SU-DHL-6 (cell line): ENCODE measurements around the gene DLG2.
"Not testable (repeated sequence)": the region's sequence is repeated elsewhere in the genome, so short reads cannot be mapped to it uniquely, and the experiment has no call there.

Experiments used
- H2AFZ ChIP-seq: fragments of 200-600 bp; sonication (generic); 2 replicates; pipeline ENCODE4 v1.6.1; 2014; ENCODE audit warnings: low read depth, mild to moderate bottlenecking, moderate library complexity, mixed read lengths, antibody characterized with exemption, low read length; ENCODE audit not compliant: severe bottlenecking
- H3F3A ChIP-seq: fragments of 200-600 bp; shearing (Covaris generic); 2 replicates; pipeline ENCODE4 v1.6.0; 2016; ENCODE audit warnings: antibody characterized with exemption, mild to moderate bottlenecking; ENCODE audit not compliant: insufficient read depth
- H3K27ac ChIP-seq: fragments of 200-600 bp; sonication (generic); 2 replicates; pipeline ENCODE4 v1.5.1; 2016; ENCODE audit warnings: low read depth, mild to moderate bottlenecking, low read length, moderate library complexity, mixed read lengths
- H3K27me3 ChIP-seq: fragments of 200-600 bp; sonication (generic), shearing (Covaris generic); 2 replicates; pipeline ENCODE4 v1.6.0; 2014; ENCODE audit warnings: mild to moderate bottlenecking, low read length
- H3K36me3 ChIP-seq: fragments of 200-600 bp; sonication (generic); 2 replicates; pipeline ENCODE4 v1.6.1; 2014; ENCODE audit warnings: mild to moderate bottlenecking, low read length, mixed read lengths
- H3K4me2 ChIP-seq: fragments of 300-600, 200-600 bp; shearing (Covaris generic), sonication (generic); 2 replicates; pipeline ENCODE4 v1.6.0; 2014; ENCODE audit warnings: low read length, low read depth, mild to moderate bottlenecking; ENCODE audit not compliant: poor library complexity, severe bottlenecking
- H3K4me3 ChIP-seq: fragments of 200-600 bp; sonication (generic); 2 replicates; pipeline ENCODE4 v1.5.1; 2014; ENCODE audit warnings: antibody characterized with exemption, low read length, mild to moderate bottlenecking, mixed read lengths; ENCODE audit not compliant: insufficient read depth, poor library complexity, severe bottlenecking
- H3K79me2 ChIP-seq: fragments of 200-600 bp; sonication (generic); 2 replicates; pipeline ENCODE4 v1.6.1; 2014; ENCODE audit warnings: mild to moderate bottlenecking, low read length, moderate library complexity; ENCODE audit not compliant: insufficient read depth
- H3K9ac ChIP-seq: fragments of 200-600 bp; sonication (generic); 2 replicates; pipeline ENCODE4 v1.7.0; 2014; ENCODE audit warnings: mild to moderate bottlenecking, low read length
- H3K9me2 ChIP-seq: fragments of 200-600 bp; sonication (generic); replicated peaks from 2 replicates; pipeline ENCODE4 v1.6.1; 2014; ENCODE audit warnings: low read length; ENCODE audit not compliant: insufficient read depth
- H3K9me3 ChIP-seq: fragments of 200-600 bp; sonication (generic); 2 replicates; pipeline ENCODE4 v1.6.1; 2014; ENCODE audit warnings: low read length, mixed read lengths; ENCODE audit not compliant: insufficient read depth
- H4K20me1 ChIP-seq: fragments of 200-600 bp; sonication (generic); 2 replicates; pipeline ENCODE4 v1.6.1; 2014; ENCODE audit warnings: low read depth, mild to moderate bottlenecking, antibody characterized with exemption, low read length, moderate library complexity, mixed read lengths
- EZH2phosphoT487 ChIP-seq: fragments of 200-600 bp; sonication (generic), shearing (Covaris generic); conservative IDR thresholded peaks from 2 replicates; pipeline ENCODE4 v1.6.1; 2018; ENCODE audit warnings: mild to moderate bottlenecking, antibody characterized with exemption, low read length, moderate library complexity, mixed read lengths
- TF ChIP-seq, protein P1 (sequence below): fragments of 200-600 bp; sonication (generic); IDR thresholded peaks from one replicate; pipeline ENCODE4 v1.5.1; 2017; ENCODE audit warnings: antibody characterized with exemption, mild to moderate bottlenecking, low read length, moderate library complexity; ENCODE audit not compliant: insufficient read depth, poor library complexity, severe bottlenecking

Gene DLG2

DNA sequence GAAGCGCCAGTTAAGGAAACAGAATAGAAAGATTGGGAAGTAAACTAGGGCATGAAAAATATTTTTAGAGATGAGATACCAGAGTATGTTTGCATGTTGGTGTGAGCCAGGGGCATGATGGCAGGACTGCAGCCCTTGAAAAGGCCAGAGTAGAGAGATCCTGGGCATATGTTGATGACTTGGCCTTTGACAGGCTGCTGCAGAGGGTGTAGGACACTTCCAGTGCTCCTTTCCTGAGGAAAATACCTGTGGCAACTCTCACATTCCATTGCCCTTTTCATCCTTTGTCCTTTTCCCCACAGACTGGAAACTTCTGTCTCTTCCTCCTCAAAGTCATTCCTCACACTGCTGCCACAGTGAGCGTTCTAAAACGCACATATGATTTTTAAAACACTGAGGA lies 2190.3 kb downstream of the DLG2 start:
- no peaks in the 10 kb centered on the region for H3K27me3 ChIP-seq
- no peaks in the 10 kb centered on the region for H3F3A ChIP-seq
- no peak for TF ChIP-seq EZH2phosphoT487
- TF ChIP-seq, protein P1, sequence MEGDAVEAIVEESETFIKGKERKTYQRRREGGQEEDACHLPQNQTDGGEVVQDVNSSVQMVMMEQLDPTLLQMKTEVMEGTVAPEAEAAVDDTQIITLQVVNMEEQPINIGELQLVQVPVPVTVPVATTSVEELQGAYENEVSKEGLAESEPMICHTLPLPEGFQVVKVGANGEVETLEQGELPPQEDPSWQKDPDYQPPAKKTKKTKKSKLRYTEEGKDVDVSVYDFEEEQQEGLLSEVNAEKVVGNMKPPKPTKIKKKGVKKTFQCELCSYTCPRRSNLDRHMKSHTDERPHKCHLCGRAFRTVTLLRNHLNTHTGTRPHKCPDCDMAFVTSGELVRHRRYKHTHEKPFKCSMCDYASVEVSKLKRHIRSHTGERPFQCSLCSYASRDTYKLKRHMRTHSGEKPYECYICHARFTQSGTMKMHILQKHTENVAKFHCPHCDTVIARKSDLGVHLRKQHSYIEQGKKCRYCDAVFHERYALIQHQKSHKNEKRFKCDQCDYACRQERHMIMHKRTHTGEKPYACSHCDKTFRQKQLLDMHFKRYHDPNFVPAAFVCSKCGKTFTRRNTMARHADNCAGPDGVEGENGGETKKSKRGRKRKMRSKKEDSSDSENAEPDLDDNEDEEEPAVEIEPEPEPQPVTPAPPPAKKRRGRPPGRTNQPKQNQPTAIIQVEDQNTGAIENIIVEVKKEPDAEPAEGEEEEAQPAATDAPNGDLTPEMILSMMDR: no peak
- H3K36me3 ChIP-seq: no peaks in the 10 kb centered on the region
- H3K9ac ChIP-seq: no peak overlapping the region
- H2AFZ ChIP-seq: no peak overlapping the region
- no peak overlapping the region for H3K27ac ChIP-seq
- H3K9me3 ChIP-seq: no peaks in the 10 kb centered on the region
- no peak overlapping the region for H3K4me2 ChIP-seq
- no peaks in the 10 kb centered on the region for H3K79me2 ChIP-seq
- no peaks in the 10 kb centered on the region for H4K20me1 ChIP-seq
- no peak overlapping the region for H3K4me3 ChIP-seq
- H3K9me2 ChIP-seq: no peaks in the 10 kb centered on the region

GRCh38 chr11:83434812-83435211 lies 2192.3 kb downstream of the DLG2 start:
- not testable (repeated sequence) for H2AFZ ChIP-seq, H4K20me1 ChIP-seq, H3K79me2 ChIP-seq, H3K4me3 ChIP-seq, H3K27ac ChIP-seq, H3F3A ChIP-seq, H3K4me2 ChIP-seq, H3K9me3 ChIP-seq, H3K9me2 ChIP-seq, H3K36me3 ChIP-seq, H3K9ac ChIP-seq, H3K27me3 ChIP-seq

DNA sequence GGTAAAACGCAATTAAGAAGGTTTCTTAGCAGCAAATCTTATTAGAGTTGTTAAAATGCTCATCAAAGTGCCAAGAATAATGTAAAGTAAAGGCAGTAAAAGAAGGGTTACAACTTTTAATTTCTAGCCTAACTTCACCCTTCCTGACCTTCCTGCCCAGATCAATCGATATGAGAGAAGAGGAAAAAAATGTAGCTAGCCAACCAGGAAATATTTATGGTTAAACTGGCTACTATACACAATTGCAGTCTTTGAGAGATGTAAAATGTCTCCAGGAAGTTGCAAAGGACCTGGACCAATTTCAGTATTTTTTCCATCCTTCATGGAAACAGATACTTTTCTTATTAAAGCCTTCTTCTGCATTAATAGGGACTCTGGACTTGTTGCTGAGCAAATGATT lies 2199.2 kb downstream of the DLG2 start:
- H3K9me2 ChIP-seq: no peaks in the 10 kb centered on the region
- H2AFZ ChIP-seq: no peak overlapping the region

GRCh38 chr11:83427501-83427900 lies 2199.6 kb downstream of the DLG2 start:
- Histone ChIP-seq H3K9ac (no peak overlapping the region), H3K27ac (no peak overlapping the region), H3K27me3 (0 out of 2 replicates have a peak, but pooled peaks cover 3% of the 10 kb centered on the region), H3K4me2 (no peak overlapping the region), H3K36me3 (no peaks in the 10 kb centered on the region), H3K9me3 (no peaks in the 10 kb centered on the region), H3K79me2 (no peaks in the 10 kb centered on the region), H3K9me2 (no peaks in the 10 kb centered on the region), H2AFZ (no peak overlapping the region), H3K4me3 (no peak overlapping the region), H4K20me1 (no peaks in the 10 kb centered on the region), H3F3A (no peaks in the 10 kb centered on the region)
- TF ChIP-seq, protein P1: no peak
- TF ChIP-seq EZH2phosphoT487: no peak

More for the DNA sequence above, 2199.2 kb downstream of the DLG2 start:
- no peaks in the 10 kb centered on the region for H3K9me3 ChIP-seq
- TF ChIP-seq EZH2phosphoT487: no peak
- TF ChIP-seq, protein P1: no peak
- H3K4me2 ChIP-seq: no peak overlapping the region
- H3F3A ChIP-seq: no peaks in the 10 kb centered on the region
- no peaks in the 10 kb centered on the region for H3K79me2 ChIP-seq
- no peak overlapping the region for H3K4me3 ChIP-seq
- H3K36me3 ChIP-seq: no peaks in the 10 kb centered on the region
- no peak overlapping the region for H3K27ac ChIP-seq
- 0 out of 2 replicates have a peak, but pooled peaks cover 3% of the 10 kb centered on the region for H3K27me3 ChIP-seq
- H4K20me1 ChIP-seq: no peaks in the 10 kb centered on the region
- H3K9ac ChIP-seq: no peak overlapping the region
